GM10248 (cell line): ENCODE results near the gene CLEC2B.
"Not testable (repeated sequence)": the region's sequence is repeated elsewhere in the genome, so short reads cannot be mapped to it uniquely, and the experiment has no call there.

Source experiments
- CTCF ChIA-PET: fragments of 300-600 bp; sonication (Branson Sonifier 250); formaldehyde crosslinking; extraction: SDS; loops from one replicate; lab custom pipeline; 2021; ENCODE audit warnings: antibody characterized with exemption; lab: Yijun Ruan, JAX
- POLR2A ChIA-PET: fragments of 350-650 bp; sonication (Branson Sonifier 250); formaldehyde crosslinking; extraction: SDS; loops from one replicate; lab custom pipeline; 2020; ENCODE audit warnings: antibody characterized with exemption; lab: Yijun Ruan, JAX
- DNase-seq: peaks from one replicate; pipeline ENCODE4 v3.0.0; 2012; ENCODE audit errors: extremely low spot score
- TF ChIP-seq, protein P1 (sequence below): IDR thresholded peaks from 2 replicates; pipeline ENCODE4 v1.5.1; 2012; ENCODE audit warnings: mild to moderate bottlenecking, low read depth; ENCODE audit errors: extremely low read depth, missing control alignments, control extremely low read depth

The CLEC2B gene

GRCh38 chr12:9888665-9889273, 19.6 kb upstream of the CLEC2B start:
- ChIA-PET CTCF (no interaction called here), POLR2A (no interaction called here)
- TF ChIP-seq, protein P1, sequence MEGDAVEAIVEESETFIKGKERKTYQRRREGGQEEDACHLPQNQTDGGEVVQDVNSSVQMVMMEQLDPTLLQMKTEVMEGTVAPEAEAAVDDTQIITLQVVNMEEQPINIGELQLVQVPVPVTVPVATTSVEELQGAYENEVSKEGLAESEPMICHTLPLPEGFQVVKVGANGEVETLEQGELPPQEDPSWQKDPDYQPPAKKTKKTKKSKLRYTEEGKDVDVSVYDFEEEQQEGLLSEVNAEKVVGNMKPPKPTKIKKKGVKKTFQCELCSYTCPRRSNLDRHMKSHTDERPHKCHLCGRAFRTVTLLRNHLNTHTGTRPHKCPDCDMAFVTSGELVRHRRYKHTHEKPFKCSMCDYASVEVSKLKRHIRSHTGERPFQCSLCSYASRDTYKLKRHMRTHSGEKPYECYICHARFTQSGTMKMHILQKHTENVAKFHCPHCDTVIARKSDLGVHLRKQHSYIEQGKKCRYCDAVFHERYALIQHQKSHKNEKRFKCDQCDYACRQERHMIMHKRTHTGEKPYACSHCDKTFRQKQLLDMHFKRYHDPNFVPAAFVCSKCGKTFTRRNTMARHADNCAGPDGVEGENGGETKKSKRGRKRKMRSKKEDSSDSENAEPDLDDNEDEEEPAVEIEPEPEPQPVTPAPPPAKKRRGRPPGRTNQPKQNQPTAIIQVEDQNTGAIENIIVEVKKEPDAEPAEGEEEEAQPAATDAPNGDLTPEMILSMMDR = no peak
- no peak for DNase-seq

DNA sequence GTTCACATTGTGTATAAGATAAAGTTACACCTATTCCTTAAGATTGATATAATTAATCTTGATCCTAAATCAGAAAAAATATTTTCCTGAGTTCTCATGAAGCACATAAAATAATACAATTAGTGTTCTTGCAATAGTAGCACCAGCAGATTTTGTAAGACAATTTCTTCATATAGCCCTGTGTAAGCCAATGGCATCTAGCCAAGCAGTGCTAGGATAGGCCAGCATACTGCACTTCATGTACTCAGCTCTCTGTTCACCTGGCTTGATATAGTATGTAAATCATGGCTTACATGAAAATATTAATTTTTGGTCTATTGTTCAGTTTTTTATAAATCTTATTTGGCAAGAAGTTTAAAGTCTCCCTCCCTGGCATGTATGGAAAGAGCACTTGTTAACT, 14.0 kb upstream of the CLEC2B start:
- DNase-seq = no peak
- CTCF ChIA-PET = interaction anchor here (1.2 kb wide), 1 partner anchor 11 kb away, joined by 3 read pairs; no protein-coding TSS in a partner anchor
- TF ChIP-seq, protein P1 = no peak
- POLR2A ChIA-PET = no interaction called here

DNA sequence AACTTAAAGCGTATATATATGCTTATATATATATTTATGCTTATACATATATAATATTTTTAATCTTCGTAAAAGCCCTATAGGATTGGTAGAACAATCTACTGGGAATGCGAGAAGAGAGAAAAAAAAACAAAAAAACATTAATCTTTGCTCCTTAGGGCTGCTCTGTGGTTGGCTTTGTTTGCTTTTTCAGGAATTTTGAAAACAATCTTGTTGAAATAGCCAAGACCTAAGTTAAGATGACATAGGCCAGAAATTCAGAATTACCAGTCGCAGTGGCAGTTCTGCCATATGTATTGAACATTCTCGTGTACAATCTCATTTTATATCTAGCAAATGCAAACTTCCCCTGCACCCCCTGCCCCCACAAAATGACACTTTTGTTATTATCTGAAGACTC, 12.8 kb upstream of the CLEC2B start:
- DNase-seq = no peak
- ChIA-PET POLR2A (no interaction called here), CTCF (interaction anchor here (1.2 kb wide), 1 partner anchor 12 kb away, joined by 3 read pairs; no protein-coding TSS in a partner anchor)
- TF ChIP-seq, protein P1 = no peak

DNA sequence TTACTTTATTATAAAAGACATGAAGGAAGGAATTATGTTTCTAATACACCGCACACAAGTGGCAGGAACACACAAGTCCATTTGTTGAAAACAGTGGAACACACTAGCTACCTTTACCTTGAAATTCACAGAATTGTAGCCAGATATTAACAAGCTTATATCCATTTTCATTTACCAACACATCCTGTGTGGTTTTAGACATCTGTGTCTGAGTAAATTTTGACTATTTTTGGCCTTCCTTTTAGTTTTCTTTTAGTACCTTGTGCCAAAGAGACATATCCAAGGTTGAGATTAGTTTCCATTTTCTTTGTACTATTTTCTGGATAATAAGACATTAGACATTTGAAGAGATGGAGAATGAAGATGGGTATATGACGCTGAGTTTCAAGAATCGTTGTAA, 12.1 kb upstream of the CLEC2B start, which contains the start of gene KLRF2:
Gene KLRF2 (plus strand): TSS at position 244 of the 400 bp plus-strand sequence. CDS start 107 bp downstream, at position 351.
- TF ChIP-seq, protein P1 = no peak
- CTCF ChIA-PET = interaction anchor here (1.5 kb wide), 1 partner anchor 130 kb away, joined by 4 read pairs; no protein-coding TSS in a partner anchor
- no peak for DNase-seq
- POLR2A ChIA-PET = no interaction called here

GRCh38 chr12:9880532-9881078, 11.5 kb upstream of the CLEC2B start:
- TF ChIP-seq, protein P1 = no peak
- DNase-seq = no peak
- ChIA-PET POLR2A (no interaction called here), CTCF (interaction anchor here (1.5 kb wide), 1 partner anchor 129 kb away, joined by 4 read pairs; no protein-coding TSS in a partner anchor)

GRCh38 chr12:9876120-9876519, 7.0 kb upstream of the CLEC2B start:
- POLR2A ChIA-PET, DNase-seq, CTCF ChIA-PET: not testable (repeated sequence)

DNA sequence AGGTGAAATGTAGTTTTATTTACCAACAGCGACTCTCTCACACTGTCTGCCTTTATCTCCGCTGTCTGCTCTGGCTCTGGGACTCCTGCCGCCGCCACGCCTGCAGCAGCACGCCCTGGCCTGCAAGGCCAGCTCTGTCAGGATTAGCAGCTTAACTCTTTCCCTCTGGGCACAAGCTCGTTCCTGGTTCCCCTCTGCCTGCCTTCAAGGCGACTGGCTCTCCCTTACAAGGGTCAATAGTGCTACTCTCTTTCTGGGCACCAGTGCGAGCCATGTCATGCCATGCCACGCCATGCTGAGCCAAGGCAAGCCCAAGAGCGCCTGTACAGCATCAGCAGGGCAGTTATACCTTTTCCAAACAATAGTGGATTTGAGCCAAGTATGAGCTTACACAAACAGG, 3.6 kb upstream of the CLEC2B start:
- CTCF ChIA-PET = interaction anchor here (0.9 to 2.0 kb wide), 9 partner anchors 12 to 130 kb away, joined by 3 to 6 read pairs (median 4); no protein-coding TSS in a partner anchor
- DNase-seq = no peak
- POLR2A ChIA-PET = no interaction called here
- TF ChIP-seq, protein P1 = no peak
